ENCODE measurements around the gene RBM15.
A peak's percentile ranks its signal among the peaks of the same experiment; 100 is the strongest.

Gene RBM15

GRCh38 chr1:110348771-110349170, 9.6 kb downstream of the RBM15 start:
- TF ChIP-seq ZNF274 (IDR thresholded peaks at IDR 0.05; ENCODE audit: low read depth, low read length): no peak
- H3K4me3 ChIP-seq (ENCODE audit: low read length): no peak overlapping the region; the same call in 1 of the 2 replicates

- TF ChIP-seq ZNF274 (IDR thresholded peaks at IDR 0.05; ENCODE audit: low read depth, low read length): no peak
These were observed 11.2 kb downstream of the RBM15 start for GRCh38 chr1:110350360-110350759.

DNA sequence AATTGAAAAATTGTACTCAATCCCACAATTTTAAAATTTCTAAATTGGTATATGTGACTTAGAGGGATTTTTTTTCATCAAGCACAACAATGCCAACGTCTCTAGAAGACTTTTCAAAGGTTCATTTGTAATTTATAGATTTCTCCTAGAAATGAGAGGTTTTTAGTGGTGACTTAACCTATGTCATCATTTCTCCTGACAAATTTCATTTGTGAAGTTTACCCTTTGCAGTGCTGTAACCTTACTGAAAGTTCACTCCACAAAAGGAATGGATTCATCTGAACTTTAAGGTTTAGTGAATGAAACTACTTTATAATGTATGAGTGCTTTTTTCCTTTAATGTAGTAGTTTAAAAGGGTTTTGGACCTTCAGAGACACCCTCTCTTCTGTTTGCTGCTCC, 16.1 kb downstream of the RBM15 start:
- TF ChIP-seq ZNF274 (IDR thresholded peaks at IDR 0.05; ENCODE audit: low read depth, low read length): no peak

More at GRCh38 chr1:110350360-110350759, 11.2 kb downstream of the RBM15 start:
- no peak overlapping the region for H3K4me3 ChIP-seq (ENCODE audit: low read length)

DNA sequence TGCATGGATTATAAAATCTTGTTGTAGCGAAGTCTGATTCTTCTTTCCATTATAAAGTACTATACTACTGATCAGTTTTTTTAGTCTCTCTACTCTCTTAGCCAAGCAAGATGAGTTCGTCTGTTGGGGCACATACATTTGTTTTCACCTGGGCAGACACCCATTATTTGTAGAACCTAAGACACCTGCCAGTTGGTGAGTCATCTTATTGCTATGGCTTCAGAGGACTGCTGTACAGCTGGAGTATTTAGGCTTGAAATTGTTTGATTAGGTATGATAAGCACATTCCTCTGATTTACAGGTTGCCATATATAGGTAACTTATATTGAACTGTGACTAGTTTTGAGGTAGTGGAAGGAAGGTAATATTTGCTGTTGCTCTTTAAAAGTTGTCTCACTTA, 17.2 kb downstream of the RBM15 start:
- TF ChIP-seq ZNF274 (IDR thresholded peaks at IDR 0.05; ENCODE audit: low read depth, low read length): no peak
- no peak overlapping the region for H3K4me3 ChIP-seq (ENCODE audit: low read length)

More for the DNA sequence above, 16.1 kb downstream of the RBM15 start:
- no peak overlapping the region for H3K4me3 ChIP-seq (ENCODE audit: low read length)

DNA sequence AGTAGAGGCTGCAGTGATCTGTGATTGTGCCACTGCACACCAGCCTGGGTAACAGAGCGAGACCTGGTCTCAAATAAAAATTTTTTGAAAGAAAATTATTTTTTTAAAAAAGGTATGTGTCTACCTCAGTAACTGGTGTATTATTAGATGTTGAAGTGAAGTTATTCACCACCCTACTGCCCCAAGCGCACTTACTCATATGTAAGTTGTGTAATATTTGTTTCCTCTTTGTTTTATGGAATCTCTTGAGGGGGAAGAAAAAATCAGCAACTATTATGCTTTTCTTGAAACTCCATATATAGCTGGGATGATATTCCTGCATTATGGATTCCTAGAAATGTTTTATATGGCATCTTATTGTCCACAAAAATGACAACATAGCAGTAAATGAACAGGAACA, 21.3 kb downstream of the RBM15 start:
- H3K4me3 ChIP-seq (ENCODE audit: low read length): no peak overlapping the region
- TF ChIP-seq ZNF274 (IDR thresholded peaks at IDR 0.05; ENCODE audit: low read depth, low read length): no peak

DNA sequence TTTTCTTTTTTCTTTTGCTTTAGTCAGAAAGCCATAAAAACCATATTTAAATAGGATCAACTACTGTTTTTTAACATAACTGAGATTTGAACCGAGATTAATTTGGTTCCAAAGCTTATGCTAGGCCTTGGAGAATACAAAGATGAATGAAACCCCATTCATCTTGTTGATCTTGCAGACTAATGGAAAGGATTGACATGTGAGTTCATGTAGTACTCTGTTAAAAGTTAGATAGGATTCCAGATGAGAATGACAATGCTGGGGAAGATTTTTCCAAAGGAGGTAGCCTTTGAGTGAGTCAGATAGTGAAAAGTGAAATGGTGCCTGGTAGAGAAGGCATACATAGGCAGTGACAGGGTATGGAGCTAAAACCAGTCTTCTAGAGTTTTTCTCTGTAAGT, 22.7 kb downstream of the RBM15 start:
- TF ChIP-seq ZNF274 (IDR thresholded peaks at IDR 0.05; ENCODE audit: low read depth, low read length): no peak
- H3K4me3 ChIP-seq (ENCODE audit: low read length): no peak overlapping the region

DNA sequence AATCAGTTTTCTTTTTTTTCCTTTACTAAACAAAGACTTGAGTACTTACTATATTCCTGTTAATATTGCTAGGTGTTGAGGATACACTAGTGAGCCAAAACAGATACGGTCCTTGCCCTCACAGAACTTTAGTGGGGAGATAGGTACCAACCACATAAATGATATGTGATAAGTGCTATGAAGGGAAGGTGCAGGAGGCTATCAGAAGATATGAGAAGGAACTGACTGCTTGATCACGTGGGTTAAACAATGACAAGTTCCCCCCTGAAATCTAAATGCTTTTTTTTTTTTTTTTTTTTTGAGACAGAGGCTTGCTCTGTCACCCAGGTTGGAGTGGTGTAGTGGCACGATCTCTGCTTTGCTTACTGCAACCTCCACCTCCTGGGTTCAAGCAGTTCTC, 25.0 kb downstream of the RBM15 start:
- H3K4me3 ChIP-seq (ENCODE audit: low read length): no peak overlapping the region
- TF ChIP-seq ZNF274 (IDR thresholded peaks at IDR 0.05; ENCODE audit: low read depth, low read length): no peak

GRCh38 chr1:110370827-110371226, 31.6 kb downstream of the RBM15 start:
- no peak for TF ChIP-seq ZNF274 (IDR thresholded peaks at IDR 0.05; ENCODE audit: low read depth, low read length)
- no peak overlapping the region for H3K4me3 ChIP-seq (ENCODE audit: low read length)

GRCh38 chr1:110375490-110375889, 36.3 kb downstream of the RBM15 start:
- TF ChIP-seq ZNF274 (IDR thresholded peaks at IDR 0.05; ENCODE audit: low read depth, low read length): no peak
- no peak overlapping the region for H3K4me3 ChIP-seq (ENCODE audit: low read length)

- TF ChIP-seq ZNF274 (IDR thresholded peaks at IDR 0.05; ENCODE audit: low read depth, low read length): no peak
- no peak overlapping the region for H3K4me3 ChIP-seq (ENCODE audit: low read length)
These were observed 41.6 kb downstream of the RBM15 start for GRCh38 chr1:110380672-110381283.

- H3K4me3 ChIP-seq (ENCODE audit: low read length): no peak overlapping the region
- TF ChIP-seq ZNF274 (IDR thresholded peaks at IDR 0.05; ENCODE audit: low read depth, low read length): no peak
These were observed 44.2 kb downstream of the RBM15 start for GRCh38 chr1:110383251-110383990.

- no peak for TF ChIP-seq ZNF274 (IDR thresholded peaks at IDR 0.05; ENCODE audit: low read depth, low read length)
- peak overlapping the region; percentile 51; the same call in 1 of the 2 replicates for H3K4me3 ChIP-seq (ENCODE audit: low read length)
These were observed 45.6 kb downstream of the RBM15 start for GRCh38 chr1:110384581-110385321.

DNA sequence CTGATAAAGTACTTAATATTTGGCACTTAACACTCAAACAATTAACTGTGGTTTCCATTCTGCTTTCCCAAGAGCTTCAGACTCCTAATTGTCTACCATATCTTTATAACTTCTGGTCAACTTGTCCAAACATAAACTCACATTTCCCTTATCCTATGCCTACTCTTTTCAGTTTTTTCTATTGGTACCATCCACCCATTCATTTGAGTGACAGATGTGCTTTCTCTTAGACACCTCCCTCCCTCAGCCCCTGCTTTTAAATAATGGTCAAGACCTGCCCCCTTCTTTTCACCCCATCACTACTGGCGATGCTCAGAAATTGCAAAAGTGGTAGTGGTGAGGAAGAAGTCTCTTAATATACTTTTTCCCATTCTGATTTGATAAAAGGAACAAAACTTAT, 46.2 kb downstream of the RBM15 start:
- peak overlapping the region; percentile 25; the same call in 1 of the 2 replicates for H3K4me3 ChIP-seq (ENCODE audit: low read length)
- TF ChIP-seq ZNF274 (IDR thresholded peaks at IDR 0.05; ENCODE audit: low read depth, low read length): no peak

GRCh38 chr1:110387048-110387754, 48.0 kb downstream of the RBM15 start:
- no peak for TF ChIP-seq ZNF274 (IDR thresholded peaks at IDR 0.05; ENCODE audit: low read depth, low read length)

More at GRCh38 chr1:110387048-110387754, 48.0 kb downstream of the RBM15 start:
- no peak overlapping the region for H3K4me3 ChIP-seq (ENCODE audit: low read length)
